ENCODE measurements around the gene FFAR1.

- TF ChIP-seq POLR2A (IDR thresholded peaks at IDR 0.05) (no peak), CTCF (IDR thresholded peaks at IDR 0.05 in 8 of 11, conservative IDR thresholded peaks at IDR 0.05 in 3 of 11) (no peak)
Measured at GRCh38 chr19:35315883-35316282, 31.8 kb upstream of the FFAR1 start.

All from spleen (tissue), 7 donors.